ENCODE data around the gene DCAF5.

The DCAF5 gene

GRCh38 chr14:69054030-69054429, 98.9 kb downstream of the DCAF5 start:
- in situ Hi-C loops (cut with HindIII; ENCODE audit: low sequenced_read_pairs), result no loop called here
- no peak for DNase-seq (ENCODE audit: low read depth, low spot score)
- TF ChIP-seq CTCF (IDR thresholded peaks at IDR 0.05; ENCODE audit: low read depth, low read length), result no peak
- H3K4me3 ChIP-seq (ENCODE audit: low read depth, low read length), result no peak overlapping the region

GRCh38 chr14:69052181-69052601, 100.7 kb downstream of the DCAF5 start:
- no peak overlapping the region for H3K4me3 ChIP-seq (ENCODE audit: low read depth, low read length)
- in situ Hi-C loops (cut with HindIII; ENCODE audit: low sequenced_read_pairs), result no loop called here
- no peak for TF ChIP-seq CTCF (IDR thresholded peaks at IDR 0.05; ENCODE audit: low read depth, low read length)
- DNase-seq (ENCODE audit: low read depth, low spot score), result no peak

- TF ChIP-seq CTCF (IDR thresholded peaks at IDR 0.05; ENCODE audit: low read depth, low read length), result no peak
- no peak for DNase-seq (ENCODE audit: low read depth, low spot score)
- in situ Hi-C loops (cut with HindIII; ENCODE audit: low sequenced_read_pairs), result no loop called here
- no peak overlapping the region for H3K4me3 ChIP-seq (ENCODE audit: low read depth, low read length)
These were observed 102.4 kb downstream of the DCAF5 start for GRCh38 chr14:69050240-69051184.

- in situ Hi-C loops (cut with HindIII; ENCODE audit: low sequenced_read_pairs), result no loop called here
These were observed 103.2 kb downstream of the DCAF5 start for GRCh38 chr14:69049675-69050074.

GRCh38 chr14:69048456-69048855, 104.5 kb downstream of the DCAF5 start:
- no peak for DNase-seq (ENCODE audit: low read depth, low spot score)
- in situ Hi-C loops (cut with HindIII; ENCODE audit: low sequenced_read_pairs), result no loop called here

More at GRCh38 chr14:69049675-69050074, 103.2 kb downstream of the DCAF5 start:
- DNase-seq (ENCODE audit: low read depth, low spot score), result peak; percentile 72
- H3K4me3 ChIP-seq (ENCODE audit: low read depth, low read length), result no peak overlapping the region
- TF ChIP-seq CTCF (IDR thresholded peaks at IDR 0.05; ENCODE audit: low read depth, low read length), result no peak

GRCh38 chr14:69047255-69047654, 105.7 kb downstream of the DCAF5 start:
- TF ChIP-seq CTCF (IDR thresholded peaks at IDR 0.05; ENCODE audit: low read depth, low read length), result no peak
- no peak overlapping the region for H3K4me3 ChIP-seq (ENCODE audit: low read depth, low read length)
- in situ Hi-C loops (cut with HindIII; ENCODE audit: low sequenced_read_pairs), result no loop called here
- no peak for DNase-seq (ENCODE audit: low read depth, low spot score)

More at GRCh38 chr14:69048456-69048855, 104.5 kb downstream of the DCAF5 start:
- no peak for TF ChIP-seq CTCF (IDR thresholded peaks at IDR 0.05; ENCODE audit: low read depth, low read length)
- H3K4me3 ChIP-seq (ENCODE audit: low read depth, low read length), result no peak overlapping the region
